K562 (cell line): ENCODE measurements around the gene NPHS2.

Experiments used
- CTCF ChIP-seq, 3 experiments: IDR thresholded peaks in 2 of 3; conservative IDR thresholded peaks in 1 of 3; 2 replicates each; pipeline ENCODE4 v1.5.1; 2011 to 2012; ENCODE audit warnings: low read length in 3 of 3, mild to moderate bottlenecking in 3 of 3, control low read depth in 2 of 3, improper control_type of control experiment in 1 of 3, inconsistent platforms in 1 of 3, low read depth in 1 of 3, mixed read lengths in 1 of 3, moderate library complexity in 1 of 3; ENCODE audit not compliant: insufficient read depth in 2 of 3
- MAFK ChIP-seq: IDR thresholded peaks from 2 replicates; pipeline ENCODE4 v1.6.1; 2011; ENCODE audit warnings: low read length, improper control_type of control experiment
- MLX ChIP-seq, 2 experiments: fragments of 450-650 bp in 1 of 2; sonication (generic) in 1 of 2; formaldehyde crosslinking; conservative IDR thresholded peaks; 2 replicates each; pipeline versions ENCODE4 v1.4.0 to v1.8.1; 2020 to 2022; ENCODE audit warnings: mild to moderate bottlenecking in 1 of 2, missing genetic modification reagents in 1 of 2
- MYC ChIP-seq, 2 experiments: fragments of 250-450 bp in 1 of 2; sonication (Bioruptor Pico) in 1 of 2; IDR thresholded peaks; 2 replicates each; pipeline versions ENCODE4 v1.5.1 to v1.6.1; 2012 to 2021; ENCODE audit warnings: low read depth in 2 of 2, borderline replicate concordance in 1 of 2, improper control_type of control experiment in 1 of 2, low read length in 1 of 2, mild to moderate bottlenecking in 1 of 2, moderate library complexity in 1 of 2
- SP1 ChIP-seq: sonication (generic); formaldehyde crosslinking; IDR thresholded peaks from 2 replicates; pipeline ENCODE4 v1.8.1; 2022; ENCODE audit warnings: mild to moderate bottlenecking, missing genetic modification reagents
- SRSF7 ChIP-seq: fragments of 200-400 bp; formaldehyde crosslinking; optimal IDR thresholded peaks from 2 replicates; pipeline ENCODE3; 2017; ENCODE audit warnings: mild to moderate bottlenecking, low read depth, low read length
- TEAD1 ChIP-seq, 2 experiments: fragments of 450-650 bp in 1 of 2; sonication (generic) in 1 of 2; formaldehyde crosslinking; IDR thresholded peaks; 2 replicates each; pipeline versions ENCODE4 v1.4.0 to v1.8.0; 2020 to 2022; ENCODE audit warnings: mild to moderate bottlenecking in 2 of 2, missing genetic modification reagents in 1 of 2
- UBTF ChIP-seq, 2 experiments: IDR thresholded peaks; 2 replicates each; pipeline ENCODE4 v1.6.1; 2012; ENCODE audit warnings: improper control_type of control experiment in 2 of 2, low read depth in 2 of 2, low read length in 2 of 2, borderline replicate concordance in 1 of 2

- TF ChIP-seq MLX (CRISPR knock-in tag; conservative IDR thresholded peaks at IDR 0.05), result no peak
- TF ChIP-seq TEAD1 (CRISPR knock-in tag; IDR thresholded peaks at IDR 0.05), result no peak
- no peak for TF ChIP-seq UBTF (IDR thresholded peaks at IDR 0.05; ENCODE audit: borderline replicate concordance in 1 of 2, low read depth in 2 of 2, low read length in 2 of 2)
- TF ChIP-seq CTCF (IDR thresholded peaks at IDR 0.05 in 2 of 3, conservative IDR thresholded peaks at IDR 0.05 in 1 of 3; ENCODE audit: insufficient read depth in 2 of 3, low read depth in 1 of 3, low read length in 3 of 3), result no peak
- no peak for TF ChIP-seq MAFK
- no peak for TF ChIP-seq MYC (IDR thresholded peaks at IDR 0.05; ENCODE audit: low read depth, low read length)
- no peak for TF ChIP-seq MYC (CRISPR knock-in tag; IDR thresholded peaks at IDR 0.05; ENCODE audit: borderline replicate concordance, low read depth)
- TF ChIP-seq SRSF7, result no peak
- TF ChIP-seq SP1 (CRISPR knock-in tag), result no peak
These were observed 26.4 kb downstream of the NPHS2 start for GRCh38 chr1:179549368-179549700.
